Liver (tissue), 9 donors: Measurements from ENCODE around the gene TFB2M. TPM values are rescaled to one million over a fixed set of nuclear protein-coding genes. Genes with fewer than 3 reads are reported as not detected.

Source experiments
- DNase-seq: peaks from one replicate; pipeline ENCODE4 v3.0.0-alpha.2; 2017; ENCODE audit warnings: low spot score
- H3K27ac ChIP-seq, 2 donors: one replicate each; pipeline ENCODE4 v1.7.0; 2013; ENCODE audit warnings: inconsistent platforms in 2 of 2, low read length in 2 of 2, control low read depth in 1 of 2, low read depth in 1 of 2, mild to moderate bottlenecking in 1 of 2
- H3K27me3 ChIP-seq, 4 donors: one replicate each; pipeline versions ENCODE4 v1.6.1 to v1.7.0; 2013; ENCODE audit warnings: low read length in 3 of 4, inconsistent platforms in 1 of 4, mild to moderate bottlenecking in 1 of 4, moderate library complexity in 1 of 4; ENCODE audit not compliant: control insufficient read depth in 4 of 4, insufficient read depth in 4 of 4
- H3K36me3 ChIP-seq, 4 donors: one replicate each; pipeline versions ENCODE4 v1.6.1 to v1.7.0; 2013; ENCODE audit warnings: low read length in 3 of 4, mild to moderate bottlenecking in 3 of 4, low read depth in 1 of 4, moderate library complexity in 1 of 4; ENCODE audit not compliant: control insufficient read depth in 4 of 4, insufficient read depth in 3 of 4
- H3K4me1 ChIP-seq, 4 donors: one replicate each; pipeline versions ENCODE4 v1.6.1 to v1.7.0; 2013; ENCODE audit warnings: low read length in 3 of 4, mild to moderate bottlenecking in 3 of 4, moderate library complexity in 1 of 4; ENCODE audit not compliant: control insufficient read depth in 4 of 4, insufficient read depth in 4 of 4
- H3K4me3 ChIP-seq, 3 donors: one replicate each; pipeline versions ENCODE4 v1.6.1 to v1.7.0; 2013; ENCODE audit warnings: low read length in 3 of 3, control low read depth in 1 of 3, low read depth in 1 of 3, mild to moderate bottlenecking in 1 of 3
- H3K9ac ChIP-seq, 2 donors: one replicate each; pipeline ENCODE4 v1.7.0; 2013; ENCODE audit warnings: low read length in 2 of 2, mild to moderate bottlenecking in 2 of 2, moderate library complexity in 2 of 2, control low read depth in 1 of 2, low read depth in 1 of 2
- H3K9me3 ChIP-seq, 4 donors: one replicate each; pipeline versions ENCODE4 v1.6.1 to v1.7.0; 2013; ENCODE audit warnings: low read length in 3 of 4; ENCODE audit not compliant: control insufficient read depth in 4 of 4
- ATF3 ChIP-seq: IDR thresholded peaks from 2 replicates; pipeline ENCODE4 v1.6.1; 2016; ENCODE audit warnings: antibody characterized with exemption
- EGR1 ChIP-seq, 2 donors: IDR thresholded peaks; 2 replicates each; pipeline ENCODE4 v1.6.1; 2016 to 2018; ENCODE audit warnings: antibody characterized with exemption in 2 of 2, low read depth in 2 of 2
- FOXA1 ChIP-seq: IDR thresholded peaks from 2 replicates; pipeline ENCODE4 v1.6.1; 2016; ENCODE audit warnings: antibody characterized with exemption
- FOXA2 ChIP-seq: IDR thresholded peaks from 2 replicates; pipeline ENCODE4 v1.6.1; 2016; ENCODE audit warnings: antibody characterized with exemption
- GABPA ChIP-seq, 2 donors: IDR thresholded peaks in 1 of 2; conservative IDR thresholded peaks in 1 of 2; 2 replicates each; pipeline ENCODE4 v1.6.1; 2016; ENCODE audit warnings: antibody characterized with exemption in 2 of 2, mild to moderate bottlenecking in 1 of 2, moderate library complexity in 1 of 2
- HNF4A ChIP-seq, 2 donors: conservative IDR thresholded peaks; 2 replicates each; pipeline ENCODE4 v1.6.1; 2016; ENCODE audit warnings: antibody characterized with exemption in 2 of 2, mild to moderate bottlenecking in 2 of 2
- HNF4G ChIP-seq: IDR thresholded peaks from 2 replicates; pipeline ENCODE4 v1.6.1; 2016; ENCODE audit warnings: antibody characterized with exemption
- MAX ChIP-seq: IDR thresholded peaks from 2 replicates; pipeline ENCODE4 v1.6.1; 2016; ENCODE audit warnings: antibody characterized with exemption
- NR2F2 ChIP-seq: IDR thresholded peaks from 2 replicates; pipeline ENCODE4 v1.6.1; 2016; ENCODE audit warnings: antibody characterized with exemption
- RAD21 ChIP-seq, 2 donors: IDR thresholded peaks; 2 replicates each; pipeline ENCODE4 v1.6.1; 2016; ENCODE audit warnings: antibody characterized with exemption in 2 of 2, mild to moderate bottlenecking in 2 of 2
- REST ChIP-seq: IDR thresholded peaks from 2 replicates; pipeline ENCODE4 v1.6.1; 2016; ENCODE audit warnings: antibody characterized with exemption, mild to moderate bottlenecking
- SP1 ChIP-seq: IDR thresholded peaks from 2 replicates; pipeline ENCODE4 v1.6.1; 2018; ENCODE audit warnings: antibody characterized with exemption, mild to moderate bottlenecking
- TAF1 ChIP-seq: conservative IDR thresholded peaks from 2 replicates; pipeline ENCODE4 v1.6.1; 2016; ENCODE audit warnings: antibody characterized with exemption, mild to moderate bottlenecking
- YY1 ChIP-seq: IDR thresholded peaks from 2 replicates; pipeline ENCODE4 v1.6.1; 2016; ENCODE audit warnings: antibody characterized with exemption, mild to moderate bottlenecking
- ZBTB33 ChIP-seq: IDR thresholded peaks from 2 replicates; pipeline ENCODE4 v1.6.1; 2016; ENCODE audit warnings: antibody characterized with exemption
- WGBS: extraction: QIAGEN DNeasy Blood & Tissue Kit; methylation state at CpG from one replicate; pipeline ENCODE4 v1.1.7; 2013; 5-methylcytosine and 5-hydroxymethylcytosine counted together
- polyA plus RNA-seq, 2 donors: library from polyadenylated mRNA; stranded (reverse) in 1 of 2; unstranded in 1 of 2; fragments of 200-250 nt in 1 of 2; fragments of >200 nt in 1 of 2; fragmentation: Nextera tagmentation in 1 of 2; extraction: Ambion mirVana in 1 of 2; gene quantifications; one replicate each; pipeline versions ENCODE4 v1.2.1 to v1.2.3, GENCODE V29; 2013 to 2015
- total RNA-seq, 2 donors: library from RNA; depleted of rRNA; stranded (reverse); fragments of >200 nt; gene quantifications; one replicate each; pipeline ENCODE4 v1.2.3, GENCODE V29; 2014
- donor health status: healthy.
- donor health status: healthy.
- donor health status: healthy.
- donor health status: healthy.
- donor health status: healthy.

Gene TFB2M
- total and polyA plus RNA-seq, 4 donors: 15.0 to 26.4 (median 23.5) TPM

GRCh38 chr1:246533371-246533905, 32.6 kb downstream of the TFB2M start:
- Histone ChIP-seq H3K27me3 (no peaks in the 10 kb centered on the region), H3K27ac (no peak overlapping the region), H3K36me3 (peaks cover 0 to 3% (median 0%) of the 10 kb centered on the region in 4 donors), H3K9me3 (peaks cover 0 to 16% (median 6%) of the 10 kb centered on the region in 4 donors), H3K4me3 (no peak overlapping the region), H3K9ac (no peak overlapping the region), H3K4me1 (no peaks in the 10 kb centered on the region)
- no peak for TF ChIP-seq FOXA2
- TF ChIP-seq YY1: no peak
- no peak for TF ChIP-seq TAF1
- no peak for TF ChIP-seq HNF4G
- TF ChIP-seq EGR1 (IDR thresholded peaks at IDR 0.05; ENCODE audit: low read depth in 2 of 2): no peak
- TF ChIP-seq GABPA (IDR thresholded peaks at IDR 0.05 in 1 of 2, conservative IDR thresholded peaks at IDR 0.05 in 1 of 2): no peak
- no peak for TF ChIP-seq ZBTB33
- TF ChIP-seq RAD21 (IDR thresholded peaks at IDR 0.05): no peak
- TF ChIP-seq REST: no peak
- TF ChIP-seq SP1: no peak
- TF ChIP-seq MAX: no peak
- no peak for TF ChIP-seq NR2F2
- no peak for TF ChIP-seq ATF3
- TF ChIP-seq HNF4A (conservative IDR thresholded peaks at IDR 0.05): no peak
- TF ChIP-seq FOXA1: no peak
- DNase-seq: no peak
- 92% methylated on average over 2 of the region's 2 CpGs for WGBS

GRCh38 chr1:246532519-246532918, 33.5 kb downstream of the TFB2M start:
- Histone ChIP-seq H3K27ac (no peak overlapping the region), H3K4me3 (no peak overlapping the region), H3K9me3 (peaks cover 0 to 16% (median 6%) of the 10 kb centered on the region in 4 donors), H3K27me3 (no peaks in the 10 kb centered on the region), H3K9ac (no peak overlapping the region), H3K36me3 (no peaks in the 10 kb centered on the region), H3K4me1 (no peaks in the 10 kb centered on the region)
- DNase-seq: no peak
- peak in 1 of 2 donors; percentile 12 for TF ChIP-seq RAD21 (IDR thresholded peaks at IDR 0.05)
- no peak for TF ChIP-seq ZBTB33
- 62% methylated on average over 1 of the region's 1 CpG for WGBS
